Peyer's patch (tissue), 4 donors: ENCODE measurements around the gene TMED6. TPM values are rescaled to one million over a fixed set of nuclear protein-coding genes. Genes with fewer than 3 reads are reported as not detected.
A peak's percentile ranks its signal among the peaks of the same experiment; 100 is the strongest.

Experiments used
- DNase-seq, 3 donors: peaks; one replicate each; pipeline ENCODE4 v3.0.0-alpha.2; 2017 to 2019
- H3K27ac ChIP-seq, 4 donors: fragments of 200-600 bp; sonication (generic); one replicate each; pipeline ENCODE4 v1.5.1; 2016 to 2019
- H3K27me3 ChIP-seq, 2 donors: fragments of 200-600 bp; sonication (generic); one replicate each; pipeline ENCODE4 v1.5.1; 2019
- H3K36me3 ChIP-seq, 3 donors: fragments of 200-600 bp; sonication (generic); one replicate each; pipeline ENCODE4 v1.5.1; 2016 to 2019
- H3K4me1 ChIP-seq, 4 donors: fragments of 200-600 bp; sonication (generic); one replicate each; pipeline ENCODE4 v1.5.1; 2016 to 2019
- H3K4me3 ChIP-seq, 4 donors: fragments of 200-600 bp; sonication (generic); 1 replicate in 3 of 4; 2 replicates in 1 of 4; pipeline ENCODE4 v1.5.1; 2016 to 2019; ENCODE audit warnings: mild to moderate bottlenecking in 1 of 4
- H3K9me3 ChIP-seq, 4 donors: fragments of 200-600 bp; sonication (generic); one replicate each; pipeline ENCODE4 v1.5.1; 2016 to 2019; ENCODE audit warnings: mild to moderate bottlenecking in 1 of 4
- CTCF ChIP-seq, 6 experiments: fragments of 450-650 bp in 4 of 6; fragments of 200-600 bp in 2 of 6; sonication (generic) in 1 of 6; IDR thresholded peaks; one replicate each; pipeline ENCODE4 v1.5.1; 2017 to 2019; ENCODE audit warnings: antibody characterized with exemption in 6 of 6, mild to moderate bottlenecking in 3 of 6, moderate library complexity in 1 of 6
- POLR2A ChIP-seq, 2 donors: fragments of 450-650 bp; IDR thresholded peaks; one replicate each; pipeline ENCODE4 v1.5.1; 2017; ENCODE audit warnings: antibody characterized with exemption in 2 of 2, mild to moderate bottlenecking in 2 of 2, moderate library complexity in 2 of 2
- total RNA-seq, 4 donors: library from RNA; depleted of rRNA; stranded (reverse); fragments of >200 nt; gene quantifications; one replicate each; pipeline ENCODE4 v1.1.0, GENCODE V29; 2016

TMED6 gene
- total RNA-seq, 4 donors from 2014 or later = 4.3 to 9.9 (median 6.6) TPM

GRCh38 chr16:69313469-69313868 lies 38.1 kb downstream of the TMED6 start:
- Histone ChIP-seq H3K4me1 (peaks cover 0 to 14% (median 7%) of the 10 kb centered on the region in 4 donors), H3K9me3 (no peaks in the 10 kb centered on the region), H3K4me3 (no peak overlapping the region), H3K27me3 (no peaks in the 10 kb centered on the region), H3K36me3 (peaks cover 0 to 47% (median 0%) of the 10 kb centered on the region in 3 donors), H3K27ac (no peak overlapping the region)
- DNase-seq = no peak
- TF ChIP-seq CTCF (IDR thresholded peaks at IDR 0.05) (no peak), POLR2A (IDR thresholded peaks at IDR 0.05) (no peak)

GRCh38 chr16:69311533-69312387 lies 39.8 kb downstream of the TMED6 start:
- Histone ChIP-seq H3K9me3 (no peaks in the 10 kb centered on the region), H3K27ac (peak overlapping the region; percentile 92 to 96 (median 93)), H3K36me3 (peaks cover 0 to 30% (median 0%) of the 10 kb centered on the region in 3 donors), H3K4me1 (peaks cover 0 to 14% (median 7%) of the 10 kb centered on the region in 4 donors), H3K27me3 (no peaks in the 10 kb centered on the region), H3K4me3 (peak overlapping the region; percentile 88 to 98 (median 98))
- TF ChIP-seq CTCF (IDR thresholded peaks at IDR 0.05) = no peak
- no peak for TF ChIP-seq POLR2A (IDR thresholded peaks at IDR 0.05)
- peak in 2 of 3 donors; percentile 30 to 66 for DNase-seq

- TF ChIP-seq POLR2A (IDR thresholded peaks at IDR 0.05) (peak; percentile 26 to 87), CTCF (IDR thresholded peaks at IDR 0.05) (peak; percentile 92 to 99 (median 96))
- peak within 1 kb of the TSS; percentile 88 to 98 (median 98) for H3K4me3 ChIP-seq
- peak within 1 kb of the TSS; percentile 92 to 96 (median 93) for H3K27ac ChIP-seq
- H3K4me1 ChIP-seq = peaks cover 0 to 14% (median 7%) of the 10 kb centered on the region in 4 donors
- no peaks in the 10 kb centered on the region for H3K9me3 ChIP-seq
- peaks cover 0 to 21% (median 0%) of the 10 kb centered on the region in 3 donors for H3K36me3 ChIP-seq
- no peaks in the 10 kb centered on the region for H3K27me3 ChIP-seq
- peak; percentile 97 to 99 (median 98) for DNase-seq
These were observed 40.7 kb downstream of the TMED6 start, which contains the start of gene VPS4A for GRCh38 chr16:69310653-69311532. Gene VPS4A (plus strand): TSS chr16:69311350. CDS start chr16:69311512, 162 bp downstream.

- peak in 1 of 3 donors; percentile 44 for DNase-seq
- Histone ChIP-seq H3K4me1 (peaks cover 0 to 14% (median 7%) of the 10 kb centered on the region in 4 donors), H3K27me3 (no peaks in the 10 kb centered on the region), H3K4me3 (no peak overlapping the region), H3K9me3 (no peaks in the 10 kb centered on the region), H3K27ac (no peak overlapping the region), H3K36me3 (peaks cover 0 to 10% (median 0%) of the 10 kb centered on the region in 3 donors)
- no peak for TF ChIP-seq CTCF (IDR thresholded peaks at IDR 0.05)
- no peak for TF ChIP-seq POLR2A (IDR thresholded peaks at IDR 0.05)
These were observed 42.3 kb downstream of the TMED6 start for GRCh38 chr16:69309316-69309715.

- H3K4me1 ChIP-seq = peaks cover 0 to 10% (median 7%) of the 10 kb centered on the region in 4 donors
- no peaks in the 10 kb centered on the region for H3K9me3 ChIP-seq
- TF ChIP-seq CTCF (IDR thresholded peaks at IDR 0.05) = no peak
- no peak for TF ChIP-seq POLR2A (IDR thresholded peaks at IDR 0.05)
- H3K36me3 ChIP-seq = peaks cover 0 to 13% (median 0%) of the 10 kb centered on the region in 3 donors
- no peaks in the 10 kb centered on the region for H3K27me3 ChIP-seq
- no peak overlapping the region for H3K4me3 ChIP-seq
- H3K27ac ChIP-seq = no peak overlapping the region
- DNase-seq = no peak
These were observed 43.7 kb downstream of the TMED6 start for GRCh38 chr16:69307856-69308255.
